Stomach (tissue), 9 donors: ENCODE measurements around the gene CALCOCO2. TPM values are rescaled to one million over a fixed set of nuclear protein-coding genes. Genes with fewer than 3 reads are reported as not detected.
A peak's percentile ranks its signal among the peaks of the same experiment; 100 is the strongest.

ENCODE experiments used
- DNase-seq, 2 donors: peaks; one replicate each; pipeline versions ENCODE4 v3.0.0 to v3.0.0-alpha.2; 2013 to 2019
- H3K27ac ChIP-seq, 5 donors: fragments of 200-600 bp in 4 of 5; sonication (generic) in 4 of 5; one replicate each; pipeline ENCODE4 v1.5.1; 2013 to 2019; ENCODE audit warnings: mild to moderate bottlenecking in 1 of 5, moderate library complexity in 1 of 5
- H3K27me3 ChIP-seq, 3 donors: fragments of 200-600 bp; sonication (generic); one replicate each; pipeline ENCODE4 v1.5.1; 2017 to 2019; ENCODE audit warnings: mixed run types in 1 of 3
- H3K36me3 ChIP-seq, 4 donors: fragments of 200-600 bp; sonication (generic); 1 replicate in 3 of 4; 2 replicates in 1 of 4; pipeline ENCODE4 v1.5.1; 2016 to 2019
- H3K4me1 ChIP-seq, 4 donors: fragments of 200-600 bp; sonication (generic); one replicate each; pipeline ENCODE4 v1.5.1; 2016 to 2019
- H3K4me3 ChIP-seq, 4 donors: fragments of 200-600 bp; sonication (generic) in 3 of 4; one replicate each; pipeline ENCODE4 v1.5.1; 2016 to 2019; ENCODE audit warnings: mild to moderate bottlenecking in 1 of 4
- H3K9me3 ChIP-seq, 4 donors: fragments of 200-600 bp; sonication (generic); one replicate each; pipeline ENCODE4 v1.5.1; 2016 to 2019
- EP300 ChIP-seq: sonication (generic); formaldehyde crosslinking; IDR thresholded peaks from one replicate; pipeline ENCODE4 v1.6.1; 2017; ENCODE audit warnings: antibody characterized with exemption
- POLR2A ChIP-seq, 4 donors: fragments of 450-650 bp; IDR thresholded peaks; one replicate each; pipeline ENCODE4 v1.6.1; 2016; ENCODE audit warnings: antibody characterized with exemption in 4 of 4, control low read depth in 2 of 4, mild to moderate bottlenecking in 1 of 4, moderate library complexity in 1 of 4
- POLR2AphosphoS5 ChIP-seq, 3 donors: sonication (generic); formaldehyde crosslinking; IDR thresholded peaks; one replicate each; pipeline ENCODE4 v1.6.1; 2016; ENCODE audit warnings: antibody characterized with exemption in 3 of 3
- WGBS, 5 donors: extraction: QIAGEN DNeasy Blood & Tissue Kit in 3 of 5; methylation state at CpG; one replicate each; pipeline versions ENCODE4 v1.1.5 to v1.1.7; 2013 to 2018; 5-methylcytosine and 5-hydroxymethylcytosine counted together
- intact Hi-C: fragments of 100-400 bp; cut with DNase I; formaldehyde crosslinking; loops from one replicate; pipeline ENCODE4 v1.15.1; 2023; ENCODE audit warnings: low total_unique reads
- polyA plus RNA-seq, 3 donors: library from polyadenylated mRNA; stranded (reverse); fragments of 200-250 nt; gene quantifications; one replicate each; pipeline ENCODE4 v1.2.3, GENCODE V29; 2013
- total RNA-seq, 5 donors: library from RNA; depleted of rRNA; stranded (reverse); fragments of >200 nt; gene quantifications; one replicate each; pipeline versions ENCODE4 v1.1.0 to v1.2.3, GENCODE V29; 2014 to 2016
- TF ChIP-seq, protein P1 (sequence below), 7 experiments: fragments of 450-650 bp in 4 of 7; fragments of 200-600 bp in 3 of 7; sonication (generic) in 3 of 7; IDR thresholded peaks; one replicate each; pipeline ENCODE4 v1.5.1; 2016 to 2019; ENCODE audit warnings: antibody characterized with exemption in 7 of 7, control low read depth in 2 of 7, mild to moderate bottlenecking in 1 of 7
- donor health status: healthy with polysubstance abuse.
- donor health status: Bipolar disorder and iron deficiency.
- donor health status: healthy.

The CALCOCO2 gene
- total and polyA plus RNA-seq, 8 donors: 43.0 to 109 (median 69.4) TPM

DNA sequence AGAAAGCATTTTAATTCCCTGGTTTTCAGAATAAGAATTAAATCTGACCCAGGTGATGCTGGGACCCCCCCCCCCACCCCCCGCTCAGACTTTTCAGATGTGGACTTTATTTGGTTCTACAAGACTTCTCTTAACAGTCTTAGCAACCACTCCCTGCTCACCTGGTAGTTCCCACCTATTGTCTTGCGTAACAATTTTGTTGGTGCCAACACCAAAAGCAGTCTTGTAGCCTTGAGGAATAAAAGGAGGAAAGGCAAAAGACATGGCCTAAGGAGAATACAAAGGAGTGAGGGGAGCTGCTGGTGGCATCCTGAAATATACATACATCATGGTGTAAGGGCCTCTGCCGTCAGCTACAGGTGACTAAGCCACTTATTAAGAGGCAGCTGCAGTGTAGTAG is 18.8 kb upstream of the CALCOCO2 start:
- Histone ChIP-seq H3K9me3 (no peaks in the 10 kb centered on the region), H3K4me3 (no peak overlapping the region), H3K36me3 (no peaks in the 10 kb centered on the region), H3K27ac (peak overlapping the region in 1 of 5 donors; percentile 33), H3K4me1 (peaks cover 9 to 24% (median 16%) of the 10 kb centered on the region in 4 donors), H3K27me3 (peaks cover 0 to 20% (median 0%) of the 10 kb centered on the region in 3 donors)
- TF ChIP-seq, protein P1, sequence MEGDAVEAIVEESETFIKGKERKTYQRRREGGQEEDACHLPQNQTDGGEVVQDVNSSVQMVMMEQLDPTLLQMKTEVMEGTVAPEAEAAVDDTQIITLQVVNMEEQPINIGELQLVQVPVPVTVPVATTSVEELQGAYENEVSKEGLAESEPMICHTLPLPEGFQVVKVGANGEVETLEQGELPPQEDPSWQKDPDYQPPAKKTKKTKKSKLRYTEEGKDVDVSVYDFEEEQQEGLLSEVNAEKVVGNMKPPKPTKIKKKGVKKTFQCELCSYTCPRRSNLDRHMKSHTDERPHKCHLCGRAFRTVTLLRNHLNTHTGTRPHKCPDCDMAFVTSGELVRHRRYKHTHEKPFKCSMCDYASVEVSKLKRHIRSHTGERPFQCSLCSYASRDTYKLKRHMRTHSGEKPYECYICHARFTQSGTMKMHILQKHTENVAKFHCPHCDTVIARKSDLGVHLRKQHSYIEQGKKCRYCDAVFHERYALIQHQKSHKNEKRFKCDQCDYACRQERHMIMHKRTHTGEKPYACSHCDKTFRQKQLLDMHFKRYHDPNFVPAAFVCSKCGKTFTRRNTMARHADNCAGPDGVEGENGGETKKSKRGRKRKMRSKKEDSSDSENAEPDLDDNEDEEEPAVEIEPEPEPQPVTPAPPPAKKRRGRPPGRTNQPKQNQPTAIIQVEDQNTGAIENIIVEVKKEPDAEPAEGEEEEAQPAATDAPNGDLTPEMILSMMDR (IDR thresholded peaks at IDR 0.05): no peak
- no peak for TF ChIP-seq POLR2AphosphoS5 (IDR thresholded peaks at IDR 0.05)
- no peak for TF ChIP-seq EP300
- TF ChIP-seq POLR2A (IDR thresholded peaks at IDR 0.05): no peak
- intact Hi-C loops: no loop called here
- no peak for DNase-seq
- WGBS, 5 donors: 70 to 84% (median 75%) methylated on average over 3 of the region's 3 CpGs

DNA sequence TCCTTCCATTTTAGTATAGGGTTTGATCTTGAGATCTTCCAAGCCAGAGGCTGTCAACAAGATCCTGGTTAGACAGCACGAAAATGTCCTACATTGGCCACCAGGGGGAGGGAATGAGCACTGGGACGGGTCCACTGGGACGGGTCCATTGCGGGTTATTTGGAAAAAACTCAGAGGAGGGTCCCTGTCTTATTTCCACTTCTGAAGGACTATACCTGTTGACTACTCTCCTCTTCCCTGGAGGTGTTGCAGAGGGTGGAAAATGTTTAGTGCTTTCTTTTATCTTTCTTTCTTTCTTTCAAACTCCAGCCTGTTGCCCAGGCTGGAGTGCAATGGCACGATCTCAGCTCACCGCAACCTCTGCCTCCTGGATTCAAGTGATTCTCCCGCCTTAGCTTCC is 16.3 kb upstream of the CALCOCO2 start:
- WGBS, 5 donors: 26 to 39% (median 33%) methylated on average over 7 of the region's 7 CpGs
- DNase-seq: peak; percentile 58 to 61
- H3K27me3 ChIP-seq: peaks cover 0 to 37% (median 0%) of the 10 kb centered on the region in 3 donors

DNA sequence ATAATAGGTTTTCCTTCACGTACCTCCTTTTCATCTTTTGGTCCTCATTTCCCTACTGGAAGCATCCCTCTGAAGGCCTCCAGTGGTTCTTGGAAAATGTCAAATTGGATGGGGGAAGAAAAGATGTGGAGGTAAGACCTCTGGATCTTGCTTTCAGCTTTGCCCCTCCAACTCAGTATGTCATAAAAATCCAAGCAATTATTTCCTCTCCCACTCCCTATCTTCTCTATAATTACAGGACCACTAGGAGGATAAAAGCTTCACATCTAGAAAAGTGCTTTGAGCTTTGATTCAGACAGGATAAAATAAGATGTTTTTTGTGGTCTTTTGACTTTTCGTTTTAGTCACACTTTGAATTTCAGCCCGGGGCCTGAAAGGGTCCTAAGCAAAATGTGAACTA is 15.5 kb upstream of the CALCOCO2 start:
- Histone ChIP-seq H3K9me3 (no peaks in the 10 kb centered on the region), H3K27ac (no peak overlapping the region), H3K4me3 (no peak overlapping the region), H3K36me3 (no peaks in the 10 kb centered on the region), H3K4me1 (peaks cover 14 to 27% (median 21%) of the 10 kb centered on the region in 4 donors), H3K27me3 (peaks cover 0 to 43% (median 0%) of the 10 kb centered on the region in 3 donors)
- intact Hi-C loops: no loop called here
- no peak for TF ChIP-seq EP300
- TF ChIP-seq, protein P1 (IDR thresholded peaks at IDR 0.05): no peak
- no peak for TF ChIP-seq POLR2AphosphoS5 (IDR thresholded peaks at IDR 0.05)
- TF ChIP-seq POLR2A (IDR thresholded peaks at IDR 0.05): no peak
- DNase-seq: no peak
- WGBS, 5 donors: 63 to 84% (median 69%) methylated on average over 3 of the region's 3 CpGs

More for the DNA sequence above, 16.3 kb upstream of the CALCOCO2 start:
- no peak overlapping the region for H3K27ac ChIP-seq
- H3K4me3 ChIP-seq: no peak overlapping the region
- no peaks in the 10 kb centered on the region for H3K36me3 ChIP-seq
- no peaks in the 10 kb centered on the region for H3K9me3 ChIP-seq
- TF ChIP-seq EP300 (no peak), POLR2A (IDR thresholded peaks at IDR 0.05) (no peak)
- TF ChIP-seq, protein P1 (IDR thresholded peaks at IDR 0.05): peak in 5 of 7 experiments; percentile 43 to 78 (median 64)
- intact Hi-C loops: no loop called here
- peaks cover 16 to 27% (median 24%) of the 10 kb centered on the region in 4 donors for H3K4me1 ChIP-seq

DNA sequence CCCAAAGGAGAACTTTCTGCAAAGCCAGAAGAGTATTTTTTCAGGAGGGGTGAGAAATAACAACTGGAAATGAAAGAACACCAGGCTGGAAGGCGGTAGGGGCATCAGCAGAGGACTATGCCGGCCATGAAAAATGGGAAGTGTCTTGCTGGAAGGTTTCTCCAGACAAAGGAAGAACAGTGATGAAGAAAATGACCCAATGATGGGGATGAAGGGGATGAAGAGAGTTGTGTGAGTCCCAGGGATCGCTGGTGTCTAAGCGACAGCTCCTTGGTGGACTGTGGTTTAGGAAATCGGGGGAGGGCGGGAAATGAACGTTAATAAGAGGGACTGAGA is 14.4 kb upstream of the CALCOCO2 start:
- WGBS, 5 donors: 9 to 17% (median 14%) methylated on average over 7 of the region's 7 CpGs
- TF ChIP-seq POLR2AphosphoS5 (IDR thresholded peaks at IDR 0.05) (no peak), POLR2A (IDR thresholded peaks at IDR 0.05) (no peak), EP300 (no peak)
- TF ChIP-seq, protein P1 (IDR thresholded peaks at IDR 0.05): no peak
- H3K4me1 ChIP-seq: peaks cover 14 to 27% (median 20%) of the 10 kb centered on the region in 4 donors
- peak overlapping the region in 3 of 5 donors; percentile 1 to 68 (median 39) for H3K27ac ChIP-seq
- DNase-seq: no peak
- no peaks in the 10 kb centered on the region for H3K9me3 ChIP-seq
- intact Hi-C loops: no loop called here
- no peaks in the 10 kb centered on the region for H3K36me3 ChIP-seq
- H3K4me3 ChIP-seq: peak overlapping the region; percentile 43 to 56 (median 50)
- peaks cover 0 to 51% (median 0%) of the 10 kb centered on the region in 3 donors for H3K27me3 ChIP-seq
